GM21528 (cell line): ENCODE data around the gene CHN2.

Experiments
- ATAC-seq: cut with Tn5 transposase; IDR thresholded peaks from one replicate; pipeline ENCODE4 v1.9.1; 2021; ENCODE audit warnings: mild to moderate bottlenecking, moderate library complexity; ENCODE audit not compliant: unreplicated experiment, low FRiP score

Gene CHN2

DNA sequence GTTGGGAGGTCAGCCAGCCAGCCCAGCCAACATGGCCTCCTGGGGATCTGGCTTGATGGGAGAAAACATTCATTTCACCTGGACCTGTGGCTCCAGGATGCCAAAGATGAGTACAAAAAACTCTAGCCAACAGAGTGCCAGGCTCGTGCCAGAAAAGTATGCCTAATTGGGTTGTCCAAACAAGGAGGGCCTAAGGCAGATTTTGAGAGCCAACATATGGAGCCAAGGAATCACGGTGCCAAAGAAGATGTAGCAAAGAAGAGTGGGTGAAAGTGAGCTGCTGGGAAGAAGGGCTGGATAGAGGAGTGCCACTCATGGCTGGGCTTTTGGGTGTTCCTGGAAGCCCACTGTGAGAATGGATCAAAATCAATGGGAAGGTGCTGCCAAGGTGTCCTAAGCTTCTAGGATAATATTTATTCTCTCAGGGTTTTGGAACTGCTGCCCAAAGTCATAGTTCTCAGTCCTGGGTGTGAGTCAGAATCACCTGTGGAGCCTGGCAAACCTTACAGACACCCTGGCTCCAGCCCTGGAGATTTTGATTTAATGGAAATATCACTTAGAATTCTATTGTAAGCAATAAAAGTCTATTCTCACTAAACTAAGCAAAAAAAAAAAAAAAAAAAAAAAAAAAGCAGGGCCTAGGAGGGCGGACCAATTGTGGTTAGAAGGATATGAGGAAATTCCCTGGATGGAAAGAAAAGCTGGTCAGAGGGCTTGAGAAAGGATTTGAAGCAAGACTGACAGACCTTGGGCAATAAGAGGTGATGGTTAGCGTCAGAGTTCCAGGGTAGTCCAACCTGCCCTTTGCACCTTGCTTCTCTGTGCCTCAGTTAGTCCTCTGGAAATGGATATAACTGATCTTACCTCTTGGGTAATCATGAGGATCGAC lies 186.9 kb downstream of the CHN2 start:
- no peak for ATAC-seq

DNA sequence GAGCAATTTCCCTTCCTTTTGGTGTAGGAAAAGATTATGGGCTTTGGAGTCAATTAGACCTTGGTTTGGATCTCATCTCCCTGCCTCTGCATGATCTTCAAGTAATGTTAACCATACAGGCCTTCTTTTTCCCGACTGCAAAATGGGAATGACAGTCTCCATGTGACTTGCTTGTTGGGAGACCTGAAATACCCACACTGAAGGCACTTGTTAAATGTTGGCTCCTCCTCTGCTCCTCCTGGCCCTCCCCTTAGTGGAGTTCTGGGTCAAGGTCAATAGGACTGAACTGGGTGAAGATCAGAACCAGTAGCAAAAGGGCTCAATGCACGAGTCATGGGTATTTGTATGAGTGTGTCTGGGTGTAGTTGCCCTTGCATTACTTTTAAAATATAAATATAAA lies 189.7 kb downstream of the CHN2 start:
- ATAC-seq: no peak

DNA sequence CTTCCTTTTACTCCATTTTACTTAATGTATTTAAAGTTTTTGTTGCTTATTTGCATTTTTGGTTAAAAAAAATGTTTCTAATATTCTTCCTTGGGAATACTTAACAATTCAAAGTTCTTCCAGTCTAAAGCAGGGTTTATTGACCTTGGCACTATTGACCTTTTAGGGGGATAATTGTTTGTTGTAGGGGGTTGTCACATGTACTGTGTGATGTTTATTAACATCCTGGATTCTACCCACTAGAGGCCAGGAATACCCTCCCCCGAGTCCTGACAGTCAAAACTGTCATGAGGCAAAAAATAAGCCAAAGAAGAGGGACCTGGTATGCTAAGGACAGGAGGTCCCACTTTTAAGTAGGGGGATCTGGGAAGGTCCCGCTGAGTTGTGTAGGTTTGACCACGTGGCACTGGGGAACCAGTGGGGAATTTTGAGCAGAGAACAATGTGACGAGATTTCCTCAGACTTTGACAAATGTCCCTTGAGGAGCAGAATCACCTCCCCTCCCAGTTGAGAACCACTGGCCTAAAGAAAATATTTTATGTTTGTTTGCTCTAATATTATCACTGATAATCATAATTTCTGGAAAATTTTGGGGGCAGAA lies 190.7 kb downstream of the CHN2 start:
- no peak for ATAC-seq

DNA sequence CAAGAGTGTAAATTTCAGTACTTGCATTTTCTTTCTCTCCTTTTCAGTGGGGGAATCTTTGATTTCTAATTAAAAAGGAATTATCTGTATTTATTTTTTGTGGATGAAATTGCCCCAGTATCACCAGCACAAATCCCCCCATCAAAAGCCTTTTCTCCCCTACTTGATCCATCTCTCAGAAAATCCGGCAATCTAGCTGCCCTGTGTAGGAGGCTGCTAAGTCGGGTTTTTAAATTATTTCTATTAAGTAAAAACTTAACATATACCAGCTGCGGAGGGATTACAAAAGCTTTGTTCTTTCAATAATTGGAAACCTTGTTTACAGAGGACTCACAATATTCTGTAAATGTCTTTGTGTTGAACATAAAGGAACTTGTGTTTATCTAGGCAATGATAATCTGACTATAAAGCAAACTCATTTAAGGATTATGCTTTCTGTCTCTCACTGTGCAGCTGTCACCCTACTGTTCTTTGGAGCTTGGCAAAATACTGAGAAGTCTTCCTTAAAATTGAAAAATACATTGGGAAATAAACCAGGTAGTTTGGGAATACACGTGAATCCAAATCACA lies 191.7 kb downstream of the CHN2 start:
- no peak for ATAC-seq

DNA sequence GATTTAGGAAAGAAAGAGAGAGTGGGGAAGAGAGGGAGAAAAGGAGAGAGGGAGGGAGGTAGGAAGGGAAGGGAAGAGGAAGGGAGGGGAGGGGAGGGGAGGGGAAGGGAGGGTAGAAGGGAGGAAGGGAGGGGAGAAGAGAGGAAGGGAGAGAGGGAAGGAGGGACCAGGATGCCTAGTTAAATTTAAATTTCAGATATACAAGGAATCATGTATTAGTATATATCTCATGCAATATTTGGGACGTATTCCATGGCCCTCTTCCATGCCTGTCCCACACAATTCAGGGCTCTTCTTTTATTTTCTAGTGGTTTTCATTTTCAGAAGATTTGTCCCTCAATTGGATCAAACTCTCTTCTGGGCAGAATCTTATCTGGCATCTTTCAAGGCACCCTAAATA lies 196.7 kb downstream of the CHN2 start:
- no peak for ATAC-seq

DNA sequence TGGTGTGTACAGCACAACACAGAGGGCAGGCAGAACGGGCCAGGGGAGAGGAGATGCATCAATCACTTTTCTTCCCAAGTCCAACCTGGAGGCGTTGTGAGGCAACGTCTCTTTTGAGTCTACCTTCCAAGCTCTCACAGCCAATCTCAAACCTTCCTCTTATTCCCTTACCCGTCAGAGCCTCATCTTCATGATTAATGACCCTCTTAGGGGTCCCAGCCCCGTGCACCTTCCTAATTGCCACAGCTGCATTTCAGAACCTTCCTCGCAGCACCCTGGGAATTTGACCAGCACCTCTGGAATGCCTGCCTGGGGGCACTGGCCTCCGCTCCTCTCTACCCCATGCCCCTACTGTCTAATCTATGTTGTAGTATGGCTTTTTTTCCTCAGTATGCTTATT lies 199.7 kb downstream of the CHN2 start:
- ATAC-seq: no peak

DNA sequence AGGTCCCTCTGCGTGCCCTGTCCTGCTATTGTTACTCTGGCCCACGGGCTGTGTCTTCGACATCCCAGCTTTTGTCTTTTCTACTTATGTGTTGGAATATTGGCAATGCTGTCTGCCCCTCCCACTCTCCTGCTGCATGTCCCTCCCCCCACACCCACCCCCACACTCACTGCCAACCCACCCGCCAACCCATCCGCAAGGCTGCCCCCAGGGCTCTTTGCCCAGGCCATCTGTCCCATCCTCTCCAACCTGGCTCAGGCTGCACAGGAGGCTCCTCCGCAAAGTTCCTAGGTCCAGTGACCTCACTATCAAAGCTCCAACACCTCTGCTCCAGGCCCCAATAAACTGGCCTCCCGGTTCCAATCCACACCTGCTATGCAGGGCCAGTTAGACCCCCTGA lies 202.0 kb downstream of the CHN2 start:
- no peak for ATAC-seq

DNA sequence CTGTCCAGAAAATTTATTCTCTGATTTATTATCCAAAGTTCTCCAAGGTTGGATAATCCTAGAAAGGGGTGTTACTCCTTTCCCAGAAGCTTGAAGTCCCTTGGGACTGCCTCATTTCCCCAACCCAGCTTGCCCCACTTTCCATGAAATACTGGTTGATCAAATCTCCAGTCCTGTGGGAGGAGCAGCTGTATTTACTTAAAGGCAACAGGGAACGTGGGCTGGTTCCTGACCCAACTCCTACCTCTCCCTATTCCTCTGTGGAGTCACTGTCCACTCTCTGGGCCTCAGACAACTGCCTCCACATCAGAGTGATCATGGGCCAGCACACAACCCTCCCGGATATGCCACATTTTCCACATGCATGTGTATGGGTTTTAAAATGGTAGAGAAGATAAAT lies 202.8 kb downstream of the CHN2 start:
- ATAC-seq: no peak

DNA sequence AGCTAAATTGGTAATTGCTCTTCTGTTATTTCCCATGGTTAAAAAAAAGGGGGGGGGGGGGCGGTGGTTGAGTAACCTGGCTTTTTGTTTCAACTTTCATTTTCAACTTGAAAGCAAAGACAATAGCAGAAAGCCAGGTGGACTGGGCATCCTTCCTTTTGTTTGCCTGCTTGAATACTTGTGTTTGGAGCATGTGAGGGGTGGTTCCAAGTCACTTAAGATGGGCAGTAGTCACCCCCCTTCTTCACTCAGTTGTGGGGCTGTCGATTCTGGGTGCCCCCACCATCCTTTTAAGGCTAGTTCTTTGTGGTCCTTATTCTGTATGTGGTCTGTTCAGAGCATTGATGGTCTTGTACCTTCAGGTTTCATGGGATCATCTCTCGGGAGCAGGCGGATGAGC lies 203.4 kb downstream of the CHN2 start:
- no peak for ATAC-seq

DNA sequence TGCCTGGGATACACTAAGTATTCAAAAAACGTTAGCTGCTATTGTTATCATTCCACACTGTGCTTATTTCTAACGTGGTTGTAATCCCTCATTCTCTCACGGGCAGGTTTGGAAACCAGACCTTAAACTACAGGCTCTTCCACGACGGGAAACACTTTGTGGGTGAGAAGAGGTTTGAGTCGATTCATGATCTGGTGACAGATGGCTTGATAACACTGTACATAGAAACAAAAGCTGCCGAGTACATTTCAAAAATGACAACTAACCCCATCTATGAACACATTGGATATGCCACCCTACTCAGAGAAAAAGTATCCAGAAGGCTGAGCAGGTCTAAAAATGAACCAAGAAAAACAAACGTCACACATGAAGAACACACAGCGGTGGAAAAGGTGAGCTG lies 205.9 kb downstream of the CHN2 start:
- ATAC-seq: no peak

DNA sequence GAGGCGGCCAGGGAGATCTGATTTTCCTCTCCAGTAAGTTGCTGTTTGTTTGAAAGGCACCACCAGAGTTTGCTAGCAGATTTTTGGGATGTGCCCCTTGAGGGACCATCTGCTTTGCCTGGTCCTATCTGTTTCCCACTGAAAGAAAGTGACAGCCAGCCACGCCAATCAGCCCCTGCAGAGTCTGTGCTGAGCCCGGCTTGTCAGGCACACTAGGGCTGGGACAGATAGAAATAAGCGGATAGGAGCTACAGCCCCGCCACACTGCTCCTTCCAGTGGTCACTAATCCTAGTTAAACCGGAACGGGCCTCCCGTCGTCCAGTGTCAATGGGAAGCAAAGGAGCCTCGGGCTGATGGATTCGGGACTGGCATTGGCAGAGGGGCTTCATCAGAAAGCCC lies 207.2 kb downstream of the CHN2 start:
- ATAC-seq: no peak

DNA sequence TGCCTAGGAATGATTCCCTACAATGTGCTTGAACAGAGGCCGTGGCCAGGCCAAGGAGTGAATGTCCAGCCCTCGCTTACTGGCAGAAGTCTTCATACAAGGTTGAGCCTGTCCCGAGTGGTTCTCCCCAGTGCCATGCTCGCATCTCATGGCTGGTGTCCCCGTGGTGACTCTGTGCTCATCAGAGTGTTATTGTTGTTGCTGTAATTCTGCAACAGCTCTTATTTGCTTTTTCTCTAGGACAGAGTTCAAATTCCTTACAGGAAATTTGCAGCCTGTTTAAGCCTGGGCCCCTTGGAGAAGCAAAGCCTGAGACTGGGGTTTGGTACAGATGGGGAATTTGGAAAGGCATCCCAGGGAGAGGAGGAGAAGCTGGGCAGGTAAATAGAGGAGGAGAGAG lies 211.3 kb downstream of the CHN2 start:
- no peak for ATAC-seq

DNA sequence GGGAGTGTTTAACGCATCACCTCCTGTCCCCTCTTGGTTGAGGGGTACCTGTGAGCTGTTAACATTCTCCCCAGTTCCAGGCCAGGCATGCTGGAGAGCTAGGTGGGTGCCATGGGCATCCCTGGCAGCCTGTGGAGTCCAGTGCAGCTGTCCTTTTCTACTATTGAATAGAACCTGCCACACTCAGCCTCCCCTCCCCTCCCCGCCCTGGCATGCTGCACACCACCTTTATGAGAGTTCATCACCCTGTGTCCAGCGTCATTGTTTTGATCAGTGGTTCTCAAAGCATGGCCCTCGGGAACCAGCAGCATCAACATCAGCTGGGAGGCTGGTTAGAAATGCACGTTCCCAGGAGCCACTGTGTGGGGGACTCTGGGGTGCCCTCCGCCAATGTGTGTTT lies 211.8 kb downstream of the CHN2 start:
- ATAC-seq: no peak

DNA sequence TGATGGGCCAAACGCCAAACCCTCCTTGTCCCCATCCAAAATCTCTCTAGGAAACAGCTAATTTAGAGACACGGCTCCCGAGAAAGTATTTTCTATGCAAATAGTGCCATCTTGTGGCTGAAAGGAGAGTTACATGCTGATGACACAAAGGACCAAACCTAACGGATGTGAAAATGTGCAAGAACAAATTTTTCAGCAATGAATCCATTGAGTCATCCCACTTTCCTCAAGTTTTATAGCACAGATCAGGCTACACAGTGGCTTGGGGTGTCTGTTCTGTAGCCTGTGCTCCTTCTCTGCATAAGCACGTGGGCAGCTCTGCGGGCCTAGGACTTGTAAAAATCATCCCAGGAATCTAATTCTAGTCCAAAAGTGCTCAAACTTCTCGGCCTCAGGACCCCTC lies 214.3 kb downstream of the CHN2 start:
- no peak for ATAC-seq

DNA sequence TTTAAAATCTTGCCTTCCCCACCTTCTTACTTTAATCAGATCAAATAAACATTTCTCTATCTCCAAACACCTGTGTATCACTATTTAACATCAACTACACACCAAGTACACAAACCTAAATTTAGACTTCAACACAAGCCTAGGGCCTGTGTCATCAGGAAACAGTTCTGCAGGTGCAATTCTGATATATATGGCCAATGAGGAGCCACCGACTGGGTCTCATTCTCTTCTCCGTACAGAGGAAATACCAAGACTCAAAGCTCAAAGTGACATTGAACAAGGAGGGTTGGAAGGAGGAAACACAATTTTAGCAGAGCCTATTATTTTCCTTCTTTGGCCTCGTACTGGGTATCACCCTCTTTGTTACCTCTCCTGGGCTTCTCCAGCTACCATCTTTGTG lies 216.4 kb downstream of the CHN2 start:
- no peak for ATAC-seq

DNA sequence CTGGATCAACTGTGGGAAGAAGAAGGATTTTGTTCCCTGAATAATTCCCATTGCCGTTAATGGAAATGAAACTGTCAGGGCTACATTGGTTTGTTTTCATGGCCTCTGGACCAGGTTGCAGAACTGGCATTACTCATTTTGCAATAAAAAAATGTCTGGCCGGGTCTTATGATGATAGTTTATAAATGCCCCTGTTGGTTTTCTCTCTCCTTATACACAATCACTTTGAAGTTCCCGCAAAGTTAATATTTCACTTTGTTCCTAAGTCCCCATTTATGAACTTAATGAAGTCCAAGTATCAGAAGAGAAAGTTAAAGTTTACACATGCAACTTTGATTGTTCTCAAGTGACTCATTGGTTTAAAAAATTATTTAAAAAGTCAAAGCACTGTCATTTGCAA lies 218.3 kb downstream of the CHN2 start:
- no peak for ATAC-seq

DNA sequence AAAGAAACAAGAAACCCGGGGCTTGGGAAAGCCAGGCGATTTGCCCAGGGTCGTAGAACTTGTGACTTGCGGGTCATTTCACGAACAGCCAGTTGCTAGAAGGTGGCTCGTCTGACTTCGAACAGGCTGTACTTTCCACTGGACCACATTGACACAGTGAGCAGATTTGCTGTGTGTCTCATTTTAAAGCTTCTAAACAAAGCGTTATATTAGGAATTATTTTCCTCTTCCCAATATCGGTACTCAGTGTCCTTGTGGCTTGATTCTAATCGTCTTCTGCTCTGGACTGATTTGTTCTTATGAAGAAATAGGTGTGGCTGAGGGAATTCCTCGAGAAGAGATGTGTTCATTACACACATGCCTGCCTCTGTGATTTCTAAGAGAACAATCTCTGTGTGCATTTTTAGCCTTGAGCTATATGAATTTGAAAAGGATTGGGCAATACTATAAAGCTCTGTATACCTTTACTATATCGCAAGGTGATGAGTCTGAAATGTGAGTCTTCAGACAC lies 219.1 kb downstream of the CHN2 start:
- ATAC-seq: no peak

DNA sequence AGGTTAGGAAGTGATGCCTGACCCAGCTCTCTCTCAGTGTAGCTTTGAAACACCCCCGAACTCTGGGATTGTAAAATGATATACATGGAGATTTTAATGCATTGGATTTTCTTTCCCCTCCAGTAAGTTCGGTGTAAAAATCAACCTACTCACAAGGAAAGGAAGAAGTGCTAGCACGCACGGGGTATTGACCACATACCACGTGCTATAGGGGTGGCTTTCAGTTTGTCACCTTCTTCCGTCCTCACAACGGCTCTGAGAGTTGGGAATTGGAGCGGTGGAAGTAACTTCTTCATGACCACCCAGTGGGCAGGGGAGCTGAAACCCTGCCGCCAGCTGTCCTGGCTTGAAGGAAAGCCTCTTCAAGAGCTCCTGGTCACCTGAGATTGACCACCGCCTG lies 219.6 kb downstream of the CHN2 start:
- no peak for ATAC-seq

DNA sequence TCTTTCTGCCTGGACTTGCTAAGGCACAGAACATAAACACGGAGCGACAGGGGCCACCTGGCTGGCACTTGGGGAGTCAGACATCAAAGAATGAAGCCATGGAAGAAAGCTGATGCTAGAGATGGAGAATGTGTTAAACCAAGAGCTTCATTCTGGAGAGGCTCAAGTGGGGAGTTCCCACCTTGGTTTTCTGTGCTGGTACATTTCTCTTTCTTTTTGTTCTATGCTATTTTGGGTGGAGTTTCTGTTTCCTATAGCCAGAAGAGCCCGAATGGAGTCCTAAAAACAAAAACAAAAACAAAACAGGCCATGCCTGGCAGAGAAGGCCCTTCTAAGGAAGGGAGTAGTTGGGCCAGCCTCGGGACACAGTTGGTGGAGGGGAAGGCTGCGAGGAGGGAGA lies 220.6 kb downstream of the CHN2 start:
- ATAC-seq: no peak

DNA sequence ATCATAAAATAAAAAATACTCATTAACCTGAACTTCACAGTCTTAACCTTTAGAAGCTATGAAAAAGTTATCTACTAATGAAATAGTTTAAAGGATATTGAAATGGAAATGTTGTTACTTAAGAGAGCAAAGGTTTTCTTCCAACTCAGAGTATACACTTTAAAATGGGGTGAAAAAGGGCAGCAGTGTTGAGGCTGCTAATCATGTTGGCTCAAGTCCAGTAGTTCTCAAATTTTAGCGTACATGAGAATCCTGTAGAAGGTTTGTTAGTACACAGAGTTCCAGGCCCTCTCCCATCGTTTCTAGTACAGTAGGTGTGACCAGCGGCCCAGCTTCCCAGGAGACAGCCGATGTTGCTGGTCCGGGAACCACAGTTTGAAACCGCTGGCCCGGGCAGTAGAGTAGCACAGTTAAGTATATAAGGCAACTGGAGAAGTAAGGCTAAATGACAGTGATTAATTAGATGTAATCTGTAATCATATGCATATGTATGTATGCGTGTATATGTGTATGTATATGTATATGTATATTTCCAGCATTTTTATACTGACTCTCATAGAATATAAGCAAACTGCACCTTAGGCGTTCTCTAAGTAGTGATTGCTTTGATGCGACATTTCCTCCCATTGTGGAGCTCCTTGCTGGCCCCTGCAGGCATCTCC lies 221.8 kb downstream of the CHN2 start:
- no peak for ATAC-seq

DNA sequence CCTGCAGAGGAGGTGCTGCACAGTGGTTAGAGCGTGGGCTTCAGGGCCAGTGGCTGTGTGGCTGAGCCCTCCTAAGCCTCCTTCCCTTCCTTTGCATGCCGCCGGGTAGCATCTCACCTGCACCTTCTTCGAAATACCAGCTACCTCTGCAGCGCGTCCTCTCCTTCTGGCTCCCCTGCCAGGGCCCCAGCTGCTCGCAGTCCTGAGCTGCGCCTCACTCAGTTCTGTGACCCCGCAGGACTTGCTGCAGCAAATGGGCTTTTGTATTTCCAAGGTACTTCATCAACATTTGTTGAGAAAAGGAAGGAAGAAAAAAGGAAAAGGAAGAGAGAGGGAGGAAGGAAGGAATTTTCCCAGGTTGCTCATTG lies 222.3 kb downstream of the CHN2 start:
- ATAC-seq: no peak
